Mesenchymal stem cell (in vitro differentiated cells and primary cell): ENCODE data around the gene SRGAP3.

Experiments
- DNase-seq: peaks from one replicate; pipeline ENCODE4 v3.0.0-alpha.2; 2013
- H2AFZ ChIP-seq: one replicate; pipeline ENCODE4 v1.6.1; 2013; ENCODE audit warnings: low read depth, mild to moderate bottlenecking, control low read depth, inconsistent platforms, low read length, moderate library complexity
- H2AK5ac ChIP-seq: 2 replicates; pipeline ENCODE4 v1.6.1; 2013; ENCODE audit warnings: low read length, moderate library complexity, mild to moderate bottlenecking, inconsistent platforms; ENCODE audit not compliant: severe bottlenecking
- H2BK120ac ChIP-seq: one replicate; pipeline ENCODE4 v1.6.1; 2013; ENCODE audit warnings: low read depth, mild to moderate bottlenecking, inconsistent platforms, low read length, moderate library complexity
- H2BK12ac ChIP-seq, 2 experiments: one replicate each; pipeline ENCODE4 v1.6.1; 2013; ENCODE audit warnings: inconsistent platforms in 2 of 2, low read length in 2 of 2, mild to moderate bottlenecking in 2 of 2, moderate library complexity in 2 of 2, control low read depth in 1 of 2
- H2BK15ac ChIP-seq: one replicate; pipeline ENCODE4 v1.6.1; 2013; ENCODE audit warnings: mild to moderate bottlenecking, low read depth, inconsistent platforms; ENCODE audit not compliant: poor library complexity, severe bottlenecking
- H2BK5ac ChIP-seq: 2 replicates; pipeline ENCODE4 v1.6.1; 2013; ENCODE audit warnings: low read depth, mild to moderate bottlenecking, low read length, control low read depth, inconsistent platforms; ENCODE audit not compliant: poor library complexity, severe bottlenecking
- H3K14ac ChIP-seq, 2 experiments: one replicate each; pipeline ENCODE4 v1.6.1; 2013; ENCODE audit warnings: inconsistent platforms in 2 of 2, low read length in 2 of 2, control low read depth in 1 of 2, mild to moderate bottlenecking in 1 of 2, moderate library complexity in 1 of 2
- H3K18ac ChIP-seq, 2 experiments: one replicate each; pipeline ENCODE4 v1.6.1; 2013; ENCODE audit warnings: inconsistent platforms in 2 of 2, low read length in 2 of 2, control low read depth in 1 of 2, low read depth in 1 of 2, mild to moderate bottlenecking in 1 of 2
- H3K23ac ChIP-seq, 2 experiments: one replicate each; pipeline ENCODE4 v1.6.1; 2013; ENCODE audit warnings: inconsistent platforms in 2 of 2, low read length in 2 of 2, mild to moderate bottlenecking in 2 of 2, moderate library complexity in 2 of 2, control low read depth in 1 of 2
- H3K27ac ChIP-seq: 2 replicates; pipeline ENCODE4 v1.5.1; 2013; ENCODE audit warnings: mild to moderate bottlenecking, moderate library complexity, low read length, control low read depth, inconsistent platforms; ENCODE audit not compliant: poor library complexity, severe bottlenecking
- H3K27me3 ChIP-seq, 2 experiments: 2 replicates each; pipeline versions ENCODE4 v1.6.1 to v1.7.0; 2013; ENCODE audit warnings: low read length in 2 of 2, mild to moderate bottlenecking in 2 of 2, moderate library complexity in 2 of 2, control low read depth in 1 of 2, inconsistent platforms in 1 of 2; ENCODE audit not compliant: control insufficient read depth in 1 of 2, insufficient read depth in 1 of 2
- H3K36me3 ChIP-seq, 2 experiments: 2 replicates each; pipeline versions ENCODE4 v1.6.1 to v1.7.0; 2013; ENCODE audit warnings: low read length in 2 of 2, control low read depth in 1 of 2, inconsistent platforms in 1 of 2, low read depth in 1 of 2, mild to moderate bottlenecking in 1 of 2; ENCODE audit not compliant: insufficient read depth in 2 of 2, control insufficient read depth in 1 of 2
- H3K4ac ChIP-seq, 2 experiments: one replicate each; pipeline ENCODE4 v1.6.1; 2013; ENCODE audit warnings: inconsistent platforms in 2 of 2, low read length in 2 of 2, mild to moderate bottlenecking in 2 of 2, moderate library complexity in 2 of 2, control low read depth in 1 of 2, low read depth in 1 of 2
- H3K4me1 ChIP-seq: 2 replicates; pipeline ENCODE4 v1.6.1; 2013; ENCODE audit warnings: low read depth, low read length, control low read depth; ENCODE audit not compliant: control insufficient read depth, insufficient read depth
- H3K4me2 ChIP-seq: 2 replicates; pipeline ENCODE4 v1.6.1; 2013; ENCODE audit warnings: low read length, mild to moderate bottlenecking, inconsistent platforms; ENCODE audit not compliant: poor library complexity, severe bottlenecking
- H3K4me3 ChIP-seq, 2 experiments: 2 replicates each; pipeline versions ENCODE4 v1.5.1 to v1.7.0; 2013; ENCODE audit warnings: low read length in 2 of 2, mild to moderate bottlenecking in 2 of 2, control low read depth in 1 of 2, low read depth in 1 of 2; ENCODE audit not compliant: insufficient read depth in 1 of 2
- H3K79me1 ChIP-seq: replicated peaks from 2 replicates; pipeline ENCODE4 v1.6.1; 2013; ENCODE audit warnings: mild to moderate bottlenecking, control low read depth, low read length, inconsistent platforms; ENCODE audit not compliant: poor library complexity, severe bottlenecking
- H3K9ac ChIP-seq: 2 replicates; pipeline ENCODE4 v1.7.0; 2013; ENCODE audit warnings: mild to moderate bottlenecking, low read length, moderate library complexity
- H3K9me3 ChIP-seq: 2 replicates; pipeline ENCODE4 v1.7.0; 2013; ENCODE audit warnings: mild to moderate bottlenecking, low read length; ENCODE audit not compliant: control insufficient read depth
- H4K8ac ChIP-seq: one replicate; pipeline ENCODE4 v1.6.1; 2013; ENCODE audit warnings: inconsistent platforms, mild to moderate bottlenecking, low read length, moderate library complexity
- H4K91ac ChIP-seq: one replicate; pipeline ENCODE4 v1.6.1; 2013; ENCODE audit warnings: mild to moderate bottlenecking, low read length, inconsistent platforms
- WGBS: methylation state at CpG from one replicate; pipeline ENCODE4 v1.1.7; 2013; ENCODE audit warnings: mixed read lengths; 5-methylcytosine and 5-hydroxymethylcytosine counted together

Gene SRGAP3

GRCh38 chr3:9099702-9100512, 149.5 kb downstream of the SRGAP3 start:
- Histone ChIP-seq H3K79me1 (no peaks in the 10 kb centered on the region), H2BK5ac (no peak overlapping the region), H3K4me3 (no peak overlapping the region), H2BK15ac (no peak overlapping the region), H3K27ac (no peak overlapping the region), H2BK12ac (no peak overlapping the region), H2BK120ac (no peak overlapping the region), H3K36me3 (peaks cover 0 to 15% of the 10 kb centered on the region in 2 experiments), H4K8ac (no peak overlapping the region), H3K4ac (no peak overlapping the region), H4K91ac (no peak overlapping the region), H3K4me1 (no peaks in the 10 kb centered on the region), H3K27me3 (peaks cover 0 to 48% of the 10 kb centered on the region in 2 experiments), H2AFZ (no peak overlapping the region), H3K14ac (no peak overlapping the region), H3K18ac (no peak overlapping the region), H3K9ac (no peak overlapping the region), H3K23ac (no peak overlapping the region), H3K4me2 (no peak overlapping the region), H3K9me3 (no peaks in the 10 kb centered on the region), H2AK5ac (no peak overlapping the region)
- DNase-seq, result no peak
- WGBS, result 88% methylated on average over 11 of the region's 12 CpGs

- 88% methylated on average over 16 of the region's 17 CpGs for WGBS
- no peak overlapping the region for H3K18ac ChIP-seq
- no peak overlapping the region for H3K14ac ChIP-seq
- H4K91ac ChIP-seq, result no peak overlapping the region
- no peak overlapping the region for H2BK15ac ChIP-seq
- DNase-seq, result no peak
- no peak overlapping the region for H2BK5ac ChIP-seq
- H3K4ac ChIP-seq, result no peak overlapping the region
- H4K8ac ChIP-seq, result no peak overlapping the region
- no peak overlapping the region for H2AK5ac ChIP-seq
- H2BK12ac ChIP-seq, result no peak overlapping the region
- no peak overlapping the region for H3K9ac ChIP-seq
- no peak overlapping the region for H3K4me2 ChIP-seq
- no peak overlapping the region for H3K23ac ChIP-seq
- H3K4me3 ChIP-seq, result no peak overlapping the region
- no peaks in the 10 kb centered on the region for H3K79me1 ChIP-seq
- H3K9me3 ChIP-seq, result no peaks in the 10 kb centered on the region
- H3K4me1 ChIP-seq, result no peaks in the 10 kb centered on the region
- H3K27ac ChIP-seq, result no peak overlapping the region
- H3K36me3 ChIP-seq, result peaks cover 0 to 8% of the 10 kb centered on the region in 2 experiments
- H3K27me3 ChIP-seq, result peaks cover 0 to 42% of the 10 kb centered on the region in 2 experiments
- no peak overlapping the region for H2AFZ ChIP-seq
- H2BK120ac ChIP-seq, result no peak overlapping the region
These were observed 150.4 kb downstream of the SRGAP3 start for GRCh38 chr3:9098716-9099675.

GRCh38 chr3:9097495-9097894, 152.0 kb downstream of the SRGAP3 start:
- no peak for DNase-seq
- no peak overlapping the region for H3K4me2 ChIP-seq
- no peaks in the 10 kb centered on the region for H3K36me3 ChIP-seq
- H4K91ac ChIP-seq, result no peak overlapping the region
- H3K4me1 ChIP-seq, result no peaks in the 10 kb centered on the region
- H3K23ac ChIP-seq, result no peak overlapping the region
- no peak overlapping the region for H3K4me3 ChIP-seq
- H2BK15ac ChIP-seq, result no peak overlapping the region
- H2AK5ac ChIP-seq, result no peak overlapping the region
- H3K4ac ChIP-seq, result no peak overlapping the region
- 83% methylated on average over 7 of the region's 7 CpGs for WGBS
- H2BK120ac ChIP-seq, result no peak overlapping the region
- H3K9me3 ChIP-seq, result no peaks in the 10 kb centered on the region
- H3K27me3 ChIP-seq, result peaks cover 0 to 36% of the 10 kb centered on the region in 2 experiments
- no peak overlapping the region for H2BK5ac ChIP-seq
- no peak overlapping the region for H4K8ac ChIP-seq
- H3K27ac ChIP-seq, result no peak overlapping the region
- no peak overlapping the region for H3K18ac ChIP-seq
- no peak overlapping the region for H2BK12ac ChIP-seq
- H2AFZ ChIP-seq, result no peak overlapping the region
- H3K79me1 ChIP-seq, result no peaks in the 10 kb centered on the region
- H3K9ac ChIP-seq, result no peak overlapping the region
- no peak overlapping the region for H3K14ac ChIP-seq
